SK-N-SH (cell line): ENCODE measurements around the gene C4A. TPM values are rescaled to one million over a fixed set of nuclear protein-coding genes. Genes with fewer than 3 reads are reported as not detected.

ENCODE experiments used
- CTCF ChIA-PET: fragments of 300-600, 350-600 bp; formaldehyde crosslinking; extraction: SDS; loops from one replicate; lab custom pipeline; 2021; lab: Yijun Ruan, JAX
- POLR2A ChIA-PET: fragments of 350-600 bp; sonication (Branson Sonifier 250); formaldehyde crosslinking; extraction: SDS; loops from one replicate; lab custom pipeline; 2020; ENCODE audit warnings: antibody characterized with exemption, inconsistent platforms; lab: Yijun Ruan, JAX
- DNase-seq: peaks from one replicate; pipeline ENCODE4 v3.0.0; 2012
- H2AFZ ChIP-seq: fragments of 200-600 bp; sonication (generic); 2 replicates; pipeline ENCODE4 v1.8.1; 2016; ENCODE audit warnings: antibody characterized with exemption, mild to moderate bottlenecking, low read depth
- H3F3A ChIP-seq: fragments of 200-600 bp; sonication (generic); replicated peaks from 2 replicates; pipeline ENCODE3; 2016; ENCODE audit warnings: antibody characterized with exemption, mild to moderate bottlenecking; ENCODE audit not compliant: insufficient read depth
- H3K27ac ChIP-seq, 2 experiments: fragments of 200-500 bp in 1 of 2; fragments of 200-600 bp in 1 of 2; sonication (Bioruptor generic) in 1 of 2; sonication (generic), shearing (Covaris generic) in 1 of 2; 2 replicates each; pipeline versions ENCODE4 v1.5.1 to v1.6.1; 2014 to 2016; ENCODE audit warnings: low read depth in 2 of 2, inconsistent platforms in 1 of 2, low read length in 1 of 2, mild to moderate bottlenecking in 1 of 2, mixed read lengths in 1 of 2
- H3K27me3 ChIP-seq: fragments of 200-600 bp; sonication (generic), shearing (Covaris generic); 2 replicates; pipeline ENCODE4 v1.6.1; 2016; ENCODE audit warnings: mixed run types; ENCODE audit not compliant: insufficient read depth
- H3K36me3 ChIP-seq, 2 experiments: fragments of 200-500 bp in 1 of 2; fragments of 200-600 bp in 1 of 2; sonication (Bioruptor generic) in 1 of 2; sonication (generic) in 1 of 2; replicated peaks in 1 of 2; 2 replicates each; pipeline versions ENCODE3 to v1.5.1; 2014 to 2016; ENCODE audit warnings: low read length in 1 of 2, mild to moderate bottlenecking in 1 of 2; ENCODE audit not compliant: insufficient read depth in 2 of 2, control insufficient read depth in 1 of 2
- H3K4me1 ChIP-seq, 2 experiments: fragments of 200-500 bp in 1 of 2; fragments of 200-600 bp in 1 of 2; sonication (Bioruptor generic) in 1 of 2; sonication (generic), shearing (Covaris generic) in 1 of 2; 2 replicates each; pipeline versions ENCODE4 v1.5.1 to v1.6.1; 2014 to 2016; ENCODE audit warnings: low read depth in 1 of 2, low read length in 1 of 2, mixed run types in 1 of 2; ENCODE audit not compliant: insufficient read depth in 2 of 2, control insufficient read depth in 1 of 2
- H3K4me2 ChIP-seq: fragments of 200-600 bp; sonication (generic), shearing (Covaris generic); 2 replicates; pipeline ENCODE4 v1.6.1; 2017; ENCODE audit warnings: mixed run types
- H3K4me3 ChIP-seq, 2 experiments: fragments of 200-500 bp in 1 of 2; fragments of 200-600 bp in 1 of 2; sonication (Bioruptor generic) in 1 of 2; sonication (generic), shearing (Covaris generic) in 1 of 2; 2 replicates each; pipeline versions ENCODE4 v1.5.1 to v1.8.1; 2014 to 2016; ENCODE audit warnings: low read depth in 2 of 2, inconsistent platforms in 1 of 2, low read length in 1 of 2, mild to moderate bottlenecking in 1 of 2, mixed read lengths in 1 of 2, moderate library complexity in 1 of 2
- H3K79me2 ChIP-seq: fragments of 200-600 bp; sonication (generic); 2 replicates; pipeline ENCODE4 v1.8.1; 2017; ENCODE audit warnings: mild to moderate bottlenecking; ENCODE audit not compliant: insufficient read depth
- H3K9ac ChIP-seq: fragments of 200-600 bp; sonication (generic); 2 replicates; pipeline ENCODE4 v1.6.1; 2017; ENCODE audit warnings: mixed run types
- H3K9me2 ChIP-seq: fragments of 200-600 bp; sonication (generic); 2 replicates; pipeline ENCODE4 v1.6.1; 2017; ENCODE audit warnings: mixed run types
- H3K9me3 ChIP-seq: fragments of 200-600 bp; sonication (generic); 2 replicates; pipeline ENCODE4 v1.6.1; 2017; ENCODE audit warnings: mixed run types, mild to moderate bottlenecking, moderate library complexity
- H4K20me1 ChIP-seq: fragments of 200-600 bp; sonication (generic); 2 replicates; pipeline ENCODE4 v1.6.1; 2017; ENCODE audit warnings: mild to moderate bottlenecking, mixed run types; ENCODE audit not compliant: insufficient read depth
- CHD2 ChIP-seq: fragments of 150-350 bp; IDR thresholded peaks from 2 replicates; pipeline ENCODE4 v1.6.1; 2018; ENCODE audit warnings: low read length; ENCODE audit not compliant: partially characterized antibody
- EP300 ChIP-seq, 2 experiments: IDR thresholded peaks; 2 replicates each; pipeline versions ENCODE4 v1.4.0 to v1.6.1; 2012; ENCODE audit warnings: borderline replicate concordance in 1 of 2, low read depth in 1 of 2, low read length in 1 of 2
- EZH2phosphoT487 ChIP-seq: fragments of 200-600 bp; sonication (generic); IDR thresholded peaks from 2 replicates; pipeline ENCODE4 v1.6.1; 2017; ENCODE audit warnings: low read depth, mixed run types, mild to moderate bottlenecking, antibody characterized with exemption, moderate library complexity, borderline replicate concordance
- FOSL2 ChIP-seq: IDR thresholded peaks from 2 replicates; pipeline ENCODE4 v1.4.0; 2012; ENCODE audit warnings: low read depth, mild to moderate bottlenecking, moderate library complexity, borderline replicate concordance
- FOXM1 ChIP-seq: IDR thresholded peaks from 2 replicates; pipeline ENCODE4 v1.4.0; 2012; ENCODE audit warnings: low read depth, mild to moderate bottlenecking
- GATA2 ChIP-seq: sonication (generic); formaldehyde crosslinking; IDR thresholded peaks from 2 replicates; pipeline ENCODE4 v1.5.0; 2020; ENCODE audit warnings: mild to moderate bottlenecking, missing genetic modification reagents
- JUND ChIP-seq: IDR thresholded peaks from 2 replicates; pipeline ENCODE4 v1.4.0; 2012
- NFIC ChIP-seq: IDR thresholded peaks from 2 replicates; pipeline ENCODE4 v1.4.0; 2012; ENCODE audit warnings: borderline replicate concordance
- NRF1 ChIP-seq: IDR thresholded peaks from 2 replicates; pipeline ENCODE4 v1.6.1; 2012; ENCODE audit warnings: low read depth, mild to moderate bottlenecking, low read length
- POLR2AphosphoS5 ChIP-seq: IDR thresholded peaks from 2 replicates; pipeline ENCODE4 v1.6.1; 2012; ENCODE audit warnings: low read depth, low read length
- RAD21 ChIP-seq: IDR thresholded peaks from 2 replicates; pipeline ENCODE4 v1.6.1; 2012; ENCODE audit warnings: mild to moderate bottlenecking, low read length
- RCOR1 ChIP-seq: fragments of 150-350 bp; IDR thresholded peaks from 2 replicates; pipeline ENCODE4 v1.6.1; 2017; ENCODE audit warnings: antibody characterized with exemption, low read length
- RFX5 ChIP-seq: IDR thresholded peaks from 2 replicates; pipeline ENCODE4 v1.6.1; 2012; ENCODE audit warnings: mild to moderate bottlenecking, improper control_type of control experiment, low read length
- SMC3 ChIP-seq: IDR thresholded peaks from 2 replicates; pipeline ENCODE4 v1.6.1; 2012; ENCODE audit warnings: low read depth, low read length, improper control_type of control experiment
- whole genome bisulfite sequencing: methylation state at CpG from one replicate; pipeline ENCODE4 v1.1.6; 2017; ENCODE audit warnings: low lambda C conversion rate; 5-methylcytosine and 5-hydroxymethylcytosine counted together
- polyA plus RNA-seq, 3 experiments: library from polyadenylated mRNA; depleted of rRNA; stranded (reverse); fragments of >200 nt; gene quantifications; 2 replicates each; pipeline ENCODE4 v1.2.3, GENCODE V29; 2012
- TF ChIP-seq, protein P1 (sequence below): IDR thresholded peaks from 2 replicates; pipeline ENCODE4 v1.4.0; 2012; ENCODE audit warnings: low read depth, borderline replicate concordance
- TF ChIP-seq, protein P2 (sequence below): IDR thresholded peaks from 2 replicates; pipeline ENCODE4; 2012
- TF ChIP-seq, protein P3 (sequence below): IDR thresholded peaks from 2 replicates; pipeline ENCODE4 v1.4.0; 2012; ENCODE audit warnings: low read depth
- TF ChIP-seq, protein P4 (sequence below): IDR thresholded peaks from 2 replicates; pipeline ENCODE4 v1.6.1; 2012; ENCODE audit warnings: mild to moderate bottlenecking, low read depth, low read length, moderate library complexity
- TF ChIP-seq, protein P5 (sequence below): IDR thresholded peaks from 2 replicates; pipeline ENCODE4 v1.4.0; 2012; ENCODE audit warnings: low read depth, borderline replicate concordance

Gene C4A
- polyA plus RNA-seq, 1 of the 3 experiments (the other 2 are of a cell fraction): 11.4 TPM

DNA sequence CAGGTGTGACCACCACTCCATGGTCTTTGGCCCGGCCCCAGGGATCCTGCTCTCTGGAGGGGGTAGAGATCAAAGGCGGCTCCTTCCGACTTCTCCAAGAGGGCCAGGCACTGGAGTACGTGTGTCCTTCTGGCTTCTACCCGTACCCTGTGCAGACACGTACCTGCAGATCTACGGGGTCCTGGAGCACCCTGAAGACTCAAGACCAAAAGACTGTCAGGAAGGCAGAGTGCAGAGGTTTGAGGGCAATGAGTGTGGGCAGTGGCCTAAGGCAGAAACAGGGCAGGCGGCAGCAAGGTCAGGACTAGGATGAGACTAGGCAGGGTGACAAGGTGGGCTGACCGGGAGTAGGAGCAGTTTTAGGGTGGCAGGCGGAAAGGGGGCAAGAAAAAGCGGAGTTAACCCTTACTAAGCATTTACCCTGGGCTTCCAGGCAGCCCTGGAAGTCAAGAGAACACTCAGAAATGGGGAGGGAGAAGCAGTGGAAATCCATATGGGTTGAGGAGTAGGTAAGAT lies 35.4 kb upstream of the C4A start:
- Histone ChIP-seq H2AFZ (0 out of 2 replicates have a peak overlapping the region, but pooled peaks have one; percentile 89), H3K4me3 (peak overlapping the region; percentile 36 to 49; a peak in 2 of 4 replicates), H3K27ac (peak overlapping the region; percentile 80 to 92), H3K9me3 (no peaks in the 10 kb centered on the region), H3K27me3 (no peaks in the 10 kb centered on the region), H3K9me2 (no peaks in the 10 kb centered on the region), H3K4me1 (peaks cover 9 to 14% of the 10 kb centered on the region in 2 experiments; a peak in 1 of 4 replicates), H3K9ac (peak overlapping the region; percentile 52; the same call in 1 of the 2 replicates), H3K4me2 (peak overlapping the region; percentile 78), H3F3A (peaks cover 15% of the 10 kb centered on the region), H4K20me1 (no peaks in the 10 kb centered on the region), H3K79me2 (no peaks in the 10 kb centered on the region), H3K36me3 (peaks cover 0 to 8% of the 10 kb centered on the region in 2 experiments)
- DNase-seq: no peak
- TF ChIP-seq RAD21 (no peak), POLR2AphosphoS5 (no peak), NRF1 (no peak), RFX5 (no peak), RCOR1 (no peak), CHD2 (no peak), SMC3 (no peak), GATA2 (CRISPR knock-in tag) (no peak), NFIC (no peak), JUND (no peak), EP300 (IDR thresholded peaks at IDR 0.05; ENCODE audit: borderline replicate concordance in 1 of 2, low read depth in 1 of 2, low read length in 1 of 2) (no peak), EZH2phosphoT487 (no peak), FOSL2 (no peak), FOXM1 (no peak)
- TF ChIP-seq, protein P1, sequence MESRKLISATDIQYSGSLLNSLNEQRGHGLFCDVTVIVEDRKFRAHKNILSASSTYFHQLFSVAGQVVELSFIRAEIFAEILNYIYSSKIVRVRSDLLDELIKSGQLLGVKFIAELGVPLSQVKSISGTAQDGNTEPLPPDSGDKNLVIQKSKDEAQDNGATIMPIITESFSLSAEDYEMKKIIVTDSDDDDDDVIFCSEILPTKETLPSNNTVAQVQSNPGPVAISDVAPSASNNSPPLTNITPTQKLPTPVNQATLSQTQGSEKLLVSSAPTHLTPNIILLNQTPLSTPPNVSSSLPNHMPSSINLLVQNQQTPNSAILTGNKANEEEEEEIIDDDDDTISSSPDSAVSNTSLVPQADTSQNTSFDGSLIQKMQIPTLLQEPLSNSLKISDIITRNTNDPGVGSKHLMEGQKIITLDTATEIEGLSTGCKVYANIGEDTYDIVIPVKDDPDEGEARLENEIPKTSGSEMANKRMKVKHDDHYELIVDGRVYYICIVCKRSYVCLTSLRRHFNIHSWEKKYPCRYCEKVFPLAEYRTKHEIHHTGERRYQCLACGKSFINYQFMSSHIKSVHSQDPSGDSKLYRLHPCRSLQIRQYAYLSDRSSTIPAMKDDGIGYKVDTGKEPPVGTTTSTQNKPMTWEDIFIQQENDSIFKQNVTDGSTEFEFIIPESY: no peak
- TF ChIP-seq, protein P2, sequence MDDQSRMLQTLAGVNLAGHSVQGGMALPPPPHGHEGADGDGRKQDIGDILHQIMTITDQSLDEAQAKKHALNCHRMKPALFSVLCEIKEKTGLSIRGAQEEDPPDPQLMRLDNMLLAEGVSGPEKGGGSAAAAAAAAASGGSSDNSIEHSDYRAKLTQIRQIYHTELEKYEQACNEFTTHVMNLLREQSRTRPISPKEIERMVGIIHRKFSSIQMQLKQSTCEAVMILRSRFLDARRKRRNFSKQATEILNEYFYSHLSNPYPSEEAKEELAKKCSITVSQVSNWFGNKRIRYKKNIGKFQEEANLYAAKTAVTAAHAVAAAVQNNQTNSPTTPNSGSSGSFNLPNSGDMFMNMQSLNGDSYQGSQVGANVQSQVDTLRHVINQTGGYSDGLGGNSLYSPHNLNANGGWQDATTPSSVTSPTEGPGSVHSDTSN: no peak
- TF ChIP-seq, protein P3, sequence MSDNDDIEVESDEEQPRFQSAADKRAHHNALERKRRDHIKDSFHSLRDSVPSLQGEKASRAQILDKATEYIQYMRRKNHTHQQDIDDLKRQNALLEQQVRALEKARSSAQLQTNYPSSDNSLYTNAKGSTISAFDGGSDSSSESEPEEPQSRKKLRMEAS: no peak
- TF ChIP-seq, protein P4, sequence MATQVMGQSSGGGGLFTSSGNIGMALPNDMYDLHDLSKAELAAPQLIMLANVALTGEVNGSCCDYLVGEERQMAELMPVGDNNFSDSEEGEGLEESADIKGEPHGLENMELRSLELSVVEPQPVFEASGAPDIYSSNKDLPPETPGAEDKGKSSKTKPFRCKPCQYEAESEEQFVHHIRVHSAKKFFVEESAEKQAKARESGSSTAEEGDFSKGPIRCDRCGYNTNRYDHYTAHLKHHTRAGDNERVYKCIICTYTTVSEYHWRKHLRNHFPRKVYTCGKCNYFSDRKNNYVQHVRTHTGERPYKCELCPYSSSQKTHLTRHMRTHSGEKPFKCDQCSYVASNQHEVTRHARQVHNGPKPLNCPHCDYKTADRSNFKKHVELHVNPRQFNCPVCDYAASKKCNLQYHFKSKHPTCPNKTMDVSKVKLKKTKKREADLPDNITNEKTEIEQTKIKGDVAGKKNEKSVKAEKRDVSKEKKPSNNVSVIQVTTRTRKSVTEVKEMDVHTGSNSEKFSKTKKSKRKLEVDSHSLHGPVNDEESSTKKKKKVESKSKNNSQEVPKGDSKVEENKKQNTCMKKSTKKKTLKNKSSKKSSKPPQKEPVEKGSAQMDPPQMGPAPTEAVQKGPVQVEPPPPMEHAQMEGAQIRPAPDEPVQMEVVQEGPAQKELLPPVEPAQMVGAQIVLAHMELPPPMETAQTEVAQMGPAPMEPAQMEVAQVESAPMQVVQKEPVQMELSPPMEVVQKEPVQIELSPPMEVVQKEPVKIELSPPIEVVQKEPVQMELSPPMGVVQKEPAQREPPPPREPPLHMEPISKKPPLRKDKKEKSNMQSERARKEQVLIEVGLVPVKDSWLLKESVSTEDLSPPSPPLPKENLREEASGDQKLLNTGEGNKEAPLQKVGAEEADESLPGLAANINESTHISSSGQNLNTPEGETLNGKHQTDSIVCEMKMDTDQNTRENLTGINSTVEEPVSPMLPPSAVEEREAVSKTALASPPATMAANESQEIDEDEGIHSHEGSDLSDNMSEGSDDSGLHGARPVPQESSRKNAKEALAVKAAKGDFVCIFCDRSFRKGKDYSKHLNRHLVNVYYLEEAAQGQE: no peak
- TF ChIP-seq, protein P5, sequence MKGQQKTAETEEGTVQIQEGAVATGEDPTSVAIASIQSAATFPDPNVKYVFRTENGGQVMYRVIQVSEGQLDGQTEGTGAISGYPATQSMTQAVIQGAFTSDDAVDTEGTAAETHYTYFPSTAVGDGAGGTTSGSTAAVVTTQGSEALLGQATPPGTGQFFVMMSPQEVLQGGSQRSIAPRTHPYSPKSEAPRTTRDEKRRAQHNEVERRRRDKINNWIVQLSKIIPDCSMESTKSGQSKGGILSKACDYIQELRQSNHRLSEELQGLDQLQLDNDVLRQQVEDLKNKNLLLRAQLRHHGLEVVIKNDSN: no peak
- ChIA-PET CTCF (no interaction called here), POLR2A (no interaction called here)
- WGBS: 61% methylated on average over 8 of the region's 11 CpGs
